ENCODE data around the gene SPAG7.
A peak's percentile ranks its signal among the peaks of the same experiment; 100 is the strongest.

SPAG7 gene

GRCh38 chr17:4987767-4988567, 20.4 kb upstream of the SPAG7 start:
- DNase-seq (ENCODE audit: low read depth) = peak; percentile 36
- H3K4me3 ChIP-seq (ENCODE audit: low read depth, low read length) = peak overlapping the region; percentile 66
- no peak for TF ChIP-seq CTCF (IDR thresholded peaks at IDR 0.05; ENCODE audit: insufficient read depth, low read depth, low read length, missing control alignments)

- peak; percentile 86 for DNase-seq (ENCODE audit: low read depth)
- H3K4me3 ChIP-seq (ENCODE audit: low read depth, low read length) = peak within 1 kb of the TSS; percentile 66
- peak; percentile 64 for TF ChIP-seq CTCF (IDR thresholded peaks at IDR 0.05; ENCODE audit: insufficient read depth, low read depth, low read length, missing control alignments)
These were observed 19.5 kb upstream of the SPAG7 start, which contains the start of gene CAMTA2 for GRCh38 chr17:4986951-4987766. CAMTA2 (minus strand) TSS chr17:4987675; CDS start chr17:4986222, 1,453 bp downstream.

- peak; percentile 20 for DNase-seq (ENCODE audit: low read depth)
- TF ChIP-seq CTCF (IDR thresholded peaks at IDR 0.05; ENCODE audit: insufficient read depth, low read depth, low read length, missing control alignments) = no peak
- peak overlapping the region; percentile 66 for H3K4me3 ChIP-seq (ENCODE audit: low read depth, low read length)
These were observed 18.8 kb upstream of the SPAG7 start for GRCh38 chr17:4986403-4986802.

GRCh38 chr17:4982305-4982704, 14.7 kb upstream of the SPAG7 start:
- TF ChIP-seq CTCF (IDR thresholded peaks at IDR 0.05; ENCODE audit: insufficient read depth, low read depth, low read length, missing control alignments) = no peak
- no peak for DNase-seq (ENCODE audit: low read depth)
- no peak overlapping the region for H3K4me3 ChIP-seq (ENCODE audit: low read depth, low read length)

- peak; percentile 73 for DNase-seq (ENCODE audit: low read depth)
- peak; percentile 60 for TF ChIP-seq CTCF (IDR thresholded peaks at IDR 0.05; ENCODE audit: insufficient read depth, low read depth, low read length, missing control alignments)
These were observed 13.1 kb upstream of the SPAG7 start for GRCh38 chr17:4980644-4981216.

GRCh38 chr17:4978726-4979125, 11.1 kb upstream of the SPAG7 start:
- H3K4me3 ChIP-seq (ENCODE audit: low read depth, low read length) = no peak overlapping the region
- DNase-seq (ENCODE audit: low read depth) = no peak
- no peak for TF ChIP-seq CTCF (IDR thresholded peaks at IDR 0.05; ENCODE audit: insufficient read depth, low read depth, low read length, missing control alignments)

More at GRCh38 chr17:4980644-4981216, 13.1 kb upstream of the SPAG7 start:
- H3K4me3 ChIP-seq (ENCODE audit: low read depth, low read length) = no peak overlapping the region
